Adrenal gland (tissue), 12 donors: ENCODE data around the gene KRT31. TPM values are rescaled to one million over a fixed set of nuclear protein-coding genes. Genes with fewer than 3 reads are reported as not detected.

Experiments used
- DNase-seq, 7 donors: peaks; one replicate each; pipeline ENCODE4 v3.0.0-alpha.2; 2019 to 2020
- H3K27ac ChIP-seq, 5 donors: fragments of 200-600 bp; sonication (generic) in 4 of 5; 1 replicate in 3 of 5; 2 replicates in 2 of 5; pipeline versions ENCODE4 v1.5.1 to v1.8.0; 2016 to 2020; ENCODE audit warnings: mild to moderate bottlenecking in 1 of 5
- H3K27me3 ChIP-seq: fragments of 200-600 bp; 2 replicates; pipeline ENCODE4 v1.8.0; 2021
- H3K36me3 ChIP-seq, 2 donors: fragments of 200-600 bp; replicated peaks in 1 of 2; 1 replicate in 1 of 2; 2 replicates in 1 of 2; pipeline versions ENCODE4 v1.5.1 to v1.8.0; 2018 to 2022
- H3K4me1 ChIP-seq, 2 donors: fragments of 200-600 bp; replicated peaks in 1 of 2; 1 replicate in 1 of 2; 2 replicates in 1 of 2; pipeline versions ENCODE4 v1.5.1 to v1.8.0; 2018 to 2021
- H3K4me3 ChIP-seq, 4 donors: fragments of 200-600 bp; sonication (generic) in 3 of 4; one replicate each; pipeline ENCODE4 v1.5.1; 2016 to 2018
- H3K9me3 ChIP-seq, 3 donors: fragments of 200-600 bp; sonication (generic) in 1 of 3; replicated peaks in 1 of 3; 1 replicate in 2 of 3; 2 replicates in 1 of 3; pipeline versions ENCODE4 v1.5.1 to v1.8.0; 2016 to 2021
- POLR2A ChIP-seq, 2 donors: fragments of 450-650 bp; IDR thresholded peaks; one replicate each; pipeline ENCODE4 v1.6.1; 2017; ENCODE audit warnings: antibody characterized with exemption in 2 of 2, mild to moderate bottlenecking in 2 of 2, moderate library complexity in 1 of 2
- WGBS, 4 donors: extraction: QIAGEN DNeasy Blood & Tissue Kit in 2 of 4; methylation state at CpG; one replicate each; pipeline versions ENCODE4 v1.1.5 to v1.1.7; 2013 to 2017; 5-methylcytosine and 5-hydroxymethylcytosine counted together
- intact Hi-C, 2 donors: fragments of 100-400 bp; cut with DNase I; formaldehyde crosslinking; loops; one replicate each; pipeline versions ENCODE4 v1.14.1 to v1.15.0; 2022 to 2023
- polyA plus RNA-seq, 3 donors: library from polyadenylated mRNA; stranded (reverse); fragments of 200-250 nt in 2 of 3; fragments of 350-450 nt in 1 of 3; fragmentation: Illumina TruSeq in 1 of 3; extraction: RNeasy Lipid Tissue Mini Kit (QIAGEN cat#74804) in 1 of 3; gene quantifications; one replicate each; pipeline ENCODE4 v1.2.3, GENCODE V29; 2013 to 2014
- total RNA-seq, 9 donors: library from RNA; depleted of rRNA in 4 of 9; stranded (reverse); fragments of >200 nt in 4 of 9; fragments of 120-200 nt in 1 of 9; fragmentation: NEBNext Ultra II Directional in 1 of 9; extraction: Animal tissue kit (Norgen Biotek cat#: 25700) in 1 of 9; gene quantifications; one replicate each; pipeline versions ENCODE4 v1.1.0 to v1.2.4, GENCODE V29; 2013 to 2023
- TF ChIP-seq, protein P1 (sequence below), 6 experiments: fragments of 450-650 bp in 4 of 6; fragments of 200-600 bp in 2 of 6; sonication (generic) in 1 of 6; IDR thresholded peaks; 1 replicate in 5 of 6; 2 replicates in 1 of 6; pipeline versions ENCODE4 v1.5.1 to v1.8.0; 2016 to 2021; ENCODE audit warnings: antibody characterized with exemption in 6 of 6, mild to moderate bottlenecking in 2 of 6, moderate library complexity in 1 of 6
- donor health status: healthy with polysubstance abuse.
- donor health status: Bipolar disorder and iron deficiency.
- donor health status: DM: yes; HTN: yes; CAD: no.
- donor health status: DM: no; HTN: no; CAD: no.
- donor health status: DM: no; HTN: no; CAD: no.
- donor health status: DM: yes; HTN: yes; CAD: no.

The KRT31 gene
- total and polyA plus RNA-seq, 12 donors, result not detected

DNA sequence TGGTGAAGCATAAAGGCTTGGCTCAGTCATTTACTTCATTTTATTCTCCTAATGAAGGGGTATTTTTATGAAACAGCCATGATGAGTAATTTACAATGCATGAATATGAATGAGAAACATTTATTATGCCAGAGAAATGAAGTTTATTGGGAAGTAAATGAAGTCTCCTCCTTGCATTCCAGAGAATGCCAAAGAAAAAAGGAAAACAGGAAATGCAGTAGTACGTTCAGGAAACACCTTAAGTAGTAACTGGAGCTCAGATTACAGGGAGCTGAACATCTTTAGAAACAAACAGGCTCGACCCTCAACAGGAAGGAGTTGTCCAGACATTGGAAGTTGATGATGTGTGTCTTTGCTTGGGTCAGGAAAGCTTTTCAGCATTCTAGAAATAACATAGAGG, 19.9 kb downstream of the KRT31 start:
- no peaks in the 10 kb centered on the region for H3K27me3 ChIP-seq
- H3K9me3 ChIP-seq, result no peaks in the 10 kb centered on the region
- no peaks in the 10 kb centered on the region for H3K36me3 ChIP-seq
- no peaks in the 10 kb centered on the region for H3K4me1 ChIP-seq
- TF ChIP-seq, protein P1, sequence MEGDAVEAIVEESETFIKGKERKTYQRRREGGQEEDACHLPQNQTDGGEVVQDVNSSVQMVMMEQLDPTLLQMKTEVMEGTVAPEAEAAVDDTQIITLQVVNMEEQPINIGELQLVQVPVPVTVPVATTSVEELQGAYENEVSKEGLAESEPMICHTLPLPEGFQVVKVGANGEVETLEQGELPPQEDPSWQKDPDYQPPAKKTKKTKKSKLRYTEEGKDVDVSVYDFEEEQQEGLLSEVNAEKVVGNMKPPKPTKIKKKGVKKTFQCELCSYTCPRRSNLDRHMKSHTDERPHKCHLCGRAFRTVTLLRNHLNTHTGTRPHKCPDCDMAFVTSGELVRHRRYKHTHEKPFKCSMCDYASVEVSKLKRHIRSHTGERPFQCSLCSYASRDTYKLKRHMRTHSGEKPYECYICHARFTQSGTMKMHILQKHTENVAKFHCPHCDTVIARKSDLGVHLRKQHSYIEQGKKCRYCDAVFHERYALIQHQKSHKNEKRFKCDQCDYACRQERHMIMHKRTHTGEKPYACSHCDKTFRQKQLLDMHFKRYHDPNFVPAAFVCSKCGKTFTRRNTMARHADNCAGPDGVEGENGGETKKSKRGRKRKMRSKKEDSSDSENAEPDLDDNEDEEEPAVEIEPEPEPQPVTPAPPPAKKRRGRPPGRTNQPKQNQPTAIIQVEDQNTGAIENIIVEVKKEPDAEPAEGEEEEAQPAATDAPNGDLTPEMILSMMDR (IDR thresholded peaks at IDR 0.05), result no peak
- TF ChIP-seq POLR2A (IDR thresholded peaks at IDR 0.05), result no peak
- no peak for DNase-seq
- intact Hi-C loops, result no loop called here
- no peak overlapping the region for H3K4me3 ChIP-seq
- WGBS, 4 donors, result 29 to 43% (median 33%) methylated on average over 2 of the region's 2 CpGs
- H3K27ac ChIP-seq, result no peak overlapping the region

DNA sequence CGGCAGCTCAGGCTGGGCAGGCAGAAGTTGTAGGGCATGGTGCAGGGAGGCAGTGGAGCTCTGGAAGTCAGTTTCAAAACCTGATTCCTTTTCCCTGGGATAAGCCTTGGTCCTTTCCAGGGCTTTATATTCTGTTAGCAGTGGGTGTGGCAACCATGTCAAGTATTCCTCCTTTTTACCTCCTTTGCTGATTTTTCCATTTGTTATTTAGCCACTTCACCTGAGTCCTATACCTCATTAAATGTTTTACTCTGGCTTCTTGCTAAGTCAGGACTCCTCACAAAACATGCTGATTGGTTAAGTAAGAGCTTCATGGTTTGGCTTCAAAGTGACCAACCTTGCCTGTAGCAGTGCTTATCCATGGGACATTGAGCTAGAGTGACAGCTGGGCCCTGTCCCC, 27.7 kb downstream of the KRT31 start, which contains the start of gene KRT33B:
TSS of gene KRT33B (minus strand) at position 101 of the 400 bp plus-strand sequence. CDS start at position 38, 63 bp downstream.
- intact Hi-C loops, result no loop called here
- H3K4me3 ChIP-seq, result no peak within 1 kb of the TSS
- no peak for DNase-seq
- H3K27me3 ChIP-seq, result no peaks in the 10 kb centered on the region
- H3K27ac ChIP-seq, result no peak within 1 kb of the TSS
- no peaks in the 10 kb centered on the region for H3K9me3 ChIP-seq
- H3K4me1 ChIP-seq, result no peaks in the 10 kb centered on the region
- no peak for TF ChIP-seq POLR2A (IDR thresholded peaks at IDR 0.05)
- TF ChIP-seq, protein P1 (IDR thresholded peaks at IDR 0.05), result no peak
- H3K36me3 ChIP-seq, result no peaks in the 10 kb centered on the region
- 89 to 100% (median 97%) methylated on average over 1 of the region's 1 CpG for WGBS, 4 donors

DNA sequence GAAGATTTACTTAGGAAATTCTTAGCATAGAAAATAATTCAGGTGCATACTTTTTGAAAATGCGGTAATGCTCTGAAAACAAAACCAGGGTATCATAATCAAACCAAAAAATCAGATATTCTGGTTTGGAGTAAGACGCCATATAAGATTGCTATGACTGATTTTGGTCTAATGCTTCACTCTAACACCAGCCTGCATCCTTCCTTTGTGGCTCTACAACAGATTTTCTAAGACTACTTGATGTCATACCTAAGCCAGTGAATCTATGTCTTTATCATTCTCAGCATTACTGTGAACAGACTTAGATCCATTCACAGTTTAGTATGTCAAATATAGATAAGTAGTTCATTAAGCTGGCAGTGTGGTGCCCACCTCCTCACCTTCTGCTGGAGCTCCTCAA, 28.4 kb downstream of the KRT31 start:
- no peak for DNase-seq
- Histone ChIP-seq H3K4me1 (no peaks in the 10 kb centered on the region), H3K27me3 (no peaks in the 10 kb centered on the region), H3K36me3 (no peaks in the 10 kb centered on the region), H3K27ac (no peak overlapping the region), H3K9me3 (no peaks in the 10 kb centered on the region), H3K4me3 (no peak overlapping the region)
- TF ChIP-seq POLR2A (IDR thresholded peaks at IDR 0.05), result no peak
- TF ChIP-seq, protein P1 (IDR thresholded peaks at IDR 0.05), result no peak
- intact Hi-C loops, result no loop called here
- 81 to 96% (median 91%) methylated on average over 2 of the region's 2 CpGs for WGBS, 4 donors

DNA sequence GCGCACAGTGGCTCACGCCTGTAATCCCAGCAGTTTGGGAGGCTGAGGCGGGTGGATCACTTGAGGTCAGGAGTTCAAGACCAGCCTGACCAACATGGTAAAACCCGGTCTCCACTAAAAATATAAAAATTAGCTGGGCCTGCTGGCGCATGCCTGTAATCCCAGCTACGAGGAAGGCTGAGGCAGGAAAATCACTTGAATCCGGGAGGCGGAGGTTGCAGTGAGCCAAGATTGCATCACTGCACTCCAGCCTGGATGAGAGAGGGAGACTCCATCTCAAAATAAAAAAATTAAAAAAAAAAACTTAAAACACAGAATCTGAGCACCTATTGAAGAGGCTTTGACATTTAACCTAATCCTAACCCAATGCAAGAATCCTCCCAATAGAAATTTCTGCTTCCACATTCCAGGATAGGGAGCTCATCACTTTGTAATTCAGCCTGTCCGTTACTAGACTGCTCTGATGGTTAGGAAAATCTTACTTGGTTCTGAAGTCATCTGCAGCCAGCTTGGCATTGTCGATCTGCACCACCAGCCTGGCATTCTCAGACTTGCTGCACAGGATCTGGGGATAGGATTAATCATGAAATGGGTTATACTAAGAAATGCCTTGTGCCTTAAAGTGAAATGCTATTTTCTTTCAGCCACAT, 29.9 kb downstream of the KRT31 start:
- H3K9me3 ChIP-seq, result no peaks in the 10 kb centered on the region
- H3K36me3 ChIP-seq, result no peaks in the 10 kb centered on the region
- H3K27ac ChIP-seq, result no peak overlapping the region
- no peak overlapping the region for H3K4me3 ChIP-seq
- H3K27me3 ChIP-seq, result no peaks in the 10 kb centered on the region
- H3K4me1 ChIP-seq, result no peaks in the 10 kb centered on the region
- TF ChIP-seq POLR2A (IDR thresholded peaks at IDR 0.05), result no peak
- TF ChIP-seq, protein P1 (IDR thresholded peaks at IDR 0.05), result no peak
- WGBS, 4 donors, result 82 to 89% (median 88%) methylated on average over 10 of the region's 10 CpGs
- intact Hi-C loops, result no loop called here
- DNase-seq, result no peak
